GM10248 (cell line): ENCODE results near the gene SKAP1.

Experiments
- CTCF ChIA-PET: fragments of 300-600 bp; sonication (Branson Sonifier 250); formaldehyde crosslinking; extraction: SDS; loops from one replicate; lab custom pipeline; 2021; ENCODE audit warnings: antibody characterized with exemption; lab: Yijun Ruan, JAX
- POLR2A ChIA-PET: fragments of 350-650 bp; sonication (Branson Sonifier 250); formaldehyde crosslinking; extraction: SDS; loops from one replicate; lab custom pipeline; 2020; ENCODE audit warnings: antibody characterized with exemption; lab: Yijun Ruan, JAX
- DNase-seq: peaks from one replicate; pipeline ENCODE4 v3.0.0; 2012; ENCODE audit errors: extremely low spot score
- TF ChIP-seq, protein P1 (sequence below): IDR thresholded peaks from 2 replicates; pipeline ENCODE4 v1.5.1; 2012; ENCODE audit warnings: mild to moderate bottlenecking, low read depth; ENCODE audit errors: extremely low read depth, missing control alignments, control extremely low read depth

The SKAP1 gene

DNA sequence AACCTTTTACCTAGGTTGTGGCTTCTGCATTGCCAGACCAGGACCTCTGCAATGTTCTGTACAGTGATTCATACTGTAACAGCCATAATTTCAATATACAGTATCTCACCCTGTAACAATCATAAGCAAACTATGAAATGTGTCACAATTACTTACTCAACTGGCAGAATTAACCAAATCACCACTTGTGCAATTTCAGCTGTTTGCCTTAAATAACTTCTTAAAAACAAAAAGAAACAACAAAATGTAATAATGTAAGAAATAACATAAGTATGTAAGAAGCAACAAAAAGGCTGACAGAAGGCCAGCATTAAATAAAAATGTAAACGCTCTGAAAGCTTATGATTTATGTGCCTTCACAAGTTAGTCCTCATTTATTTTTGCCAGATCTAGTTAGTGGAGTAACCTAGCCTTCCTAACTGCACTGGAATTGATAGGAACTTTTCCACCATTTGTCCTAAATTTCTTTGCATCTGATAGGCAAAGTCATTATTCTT lies 96.9 kb downstream of the SKAP1 start:
- TF ChIP-seq, protein P1, sequence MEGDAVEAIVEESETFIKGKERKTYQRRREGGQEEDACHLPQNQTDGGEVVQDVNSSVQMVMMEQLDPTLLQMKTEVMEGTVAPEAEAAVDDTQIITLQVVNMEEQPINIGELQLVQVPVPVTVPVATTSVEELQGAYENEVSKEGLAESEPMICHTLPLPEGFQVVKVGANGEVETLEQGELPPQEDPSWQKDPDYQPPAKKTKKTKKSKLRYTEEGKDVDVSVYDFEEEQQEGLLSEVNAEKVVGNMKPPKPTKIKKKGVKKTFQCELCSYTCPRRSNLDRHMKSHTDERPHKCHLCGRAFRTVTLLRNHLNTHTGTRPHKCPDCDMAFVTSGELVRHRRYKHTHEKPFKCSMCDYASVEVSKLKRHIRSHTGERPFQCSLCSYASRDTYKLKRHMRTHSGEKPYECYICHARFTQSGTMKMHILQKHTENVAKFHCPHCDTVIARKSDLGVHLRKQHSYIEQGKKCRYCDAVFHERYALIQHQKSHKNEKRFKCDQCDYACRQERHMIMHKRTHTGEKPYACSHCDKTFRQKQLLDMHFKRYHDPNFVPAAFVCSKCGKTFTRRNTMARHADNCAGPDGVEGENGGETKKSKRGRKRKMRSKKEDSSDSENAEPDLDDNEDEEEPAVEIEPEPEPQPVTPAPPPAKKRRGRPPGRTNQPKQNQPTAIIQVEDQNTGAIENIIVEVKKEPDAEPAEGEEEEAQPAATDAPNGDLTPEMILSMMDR: no peak
- POLR2A ChIA-PET: no interaction called here
- DNase-seq: no peak
- CTCF ChIA-PET: interaction anchor here (0.8 to 6.1 kb wide), 13 partner anchors 9 to 285 kb away, joined by 3 to 54 read pairs (median 5); partner anchors contain the start of genes HOXB3 and HOXB5

DNA sequence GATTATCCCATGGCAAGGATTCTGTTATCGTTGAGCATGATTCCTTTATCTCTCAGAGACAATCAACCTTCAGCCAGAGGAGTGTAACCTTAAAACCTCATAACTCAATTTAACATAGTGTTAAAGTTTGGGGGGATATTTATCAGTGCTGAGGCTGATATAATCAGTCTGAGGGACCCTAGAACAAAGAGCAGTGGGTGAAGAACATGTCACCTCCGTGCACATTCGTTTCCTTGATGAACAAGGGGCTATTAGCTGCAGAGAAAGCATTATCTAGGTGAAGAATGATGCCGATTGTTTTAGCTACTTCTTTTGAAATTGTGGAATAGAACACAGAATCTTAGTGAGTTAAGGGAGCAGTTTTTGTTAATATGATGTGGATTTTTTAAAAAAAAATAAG lies 99.1 kb downstream of the SKAP1 start:
- TF ChIP-seq, protein P1: no peak
- no peak for DNase-seq
- ChIA-PET CTCF (interaction anchor here (0.6 to 2.6 kb wide), 6 partner anchors 21 to 263 kb away, joined by 3 to 8 read pairs (median 4); partner anchors contain the start of gene HOXB5), POLR2A (no interaction called here)

DNA sequence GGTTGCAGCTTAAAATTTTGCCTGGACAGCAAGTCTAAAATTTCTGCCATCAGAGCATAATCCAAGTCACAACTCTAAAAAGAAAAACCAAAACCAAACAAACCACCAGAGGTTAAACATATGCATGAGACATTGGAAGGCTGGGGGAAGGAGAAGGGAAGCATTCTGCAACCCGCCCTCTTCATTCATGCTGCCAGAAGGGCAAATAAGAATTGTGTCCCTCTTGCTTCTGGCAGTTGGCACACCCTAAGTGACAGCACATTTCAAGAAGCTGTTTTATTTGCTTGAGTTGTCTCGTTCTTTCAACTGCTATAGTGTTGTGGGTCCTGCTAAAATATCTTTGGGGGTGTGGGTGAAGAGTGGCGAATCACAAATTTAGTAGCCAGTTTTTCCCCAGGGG lies 99.6 kb downstream of the SKAP1 start:
- ChIA-PET POLR2A (no interaction called here), CTCF (interaction anchor here (0.6 to 2.6 kb wide), 6 partner anchors 22 to 263 kb away, joined by 3 to 8 read pairs (median 4); partner anchors contain the start of gene HOXB5)
- TF ChIP-seq, protein P1: no peak
- no peak for DNase-seq

DNA sequence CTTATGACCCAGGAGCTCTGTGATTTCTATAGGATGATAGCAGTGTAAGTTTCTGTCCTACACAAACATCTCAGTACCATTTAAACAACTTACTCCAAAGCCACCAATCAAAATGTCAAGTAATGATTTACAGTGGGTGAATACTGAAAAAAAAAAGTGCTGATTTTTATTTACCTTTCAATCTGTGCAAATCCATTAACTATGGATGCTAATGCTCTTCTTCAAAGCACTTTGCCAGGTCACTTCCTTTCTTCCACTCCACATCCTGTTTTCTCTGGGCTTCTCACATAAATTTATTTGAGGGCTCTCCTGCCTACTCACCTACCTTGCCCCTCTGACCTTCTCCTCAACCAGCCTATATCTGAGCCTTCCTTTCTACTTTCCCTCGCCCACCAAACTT lies 101.6 kb downstream of the SKAP1 start:
- TF ChIP-seq, protein P1: no peak
- no peak for DNase-seq
- POLR2A ChIA-PET: no interaction called here
- CTCF ChIA-PET: interaction anchor here (1.2 to 1.5 kb wide), 2 partner anchors 20 to 23 kb away, joined by 3 to 4 read pairs; no protein-coding TSS in a partner anchor

DNA sequence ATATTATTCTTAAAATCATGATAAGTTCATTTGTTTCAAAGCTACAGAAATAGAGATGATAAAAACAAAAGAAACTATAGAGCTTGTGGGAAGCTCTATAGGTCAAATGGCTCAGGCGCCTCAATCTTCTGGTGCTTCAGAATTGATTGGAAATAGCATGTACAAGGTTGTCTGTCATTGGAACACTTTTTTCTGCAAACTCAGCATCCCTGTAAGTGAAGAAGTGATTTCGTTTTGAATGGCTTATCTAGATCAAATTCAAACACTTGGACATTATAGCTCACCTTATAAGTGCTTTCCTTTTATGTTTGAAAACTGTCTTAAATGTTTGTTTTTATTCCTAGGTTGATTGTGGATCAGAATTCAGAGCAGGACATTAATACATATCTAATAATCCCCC lies 103.7 kb downstream of the SKAP1 start:
- ChIA-PET CTCF (interaction anchor here (0.8 to 7.0 kb wide), 7 partner anchors 8 to 269 kb away, joined by 3 to 54 read pairs (median 4); no protein-coding TSS in a partner anchor), POLR2A (interaction anchor here (0.7 kb wide), 2 partner anchors 24 to 226 kb away, joined by 6 read pairs; no protein-coding TSS in a partner anchor)
- DNase-seq: no peak
- TF ChIP-seq, protein P1: no peak

DNA sequence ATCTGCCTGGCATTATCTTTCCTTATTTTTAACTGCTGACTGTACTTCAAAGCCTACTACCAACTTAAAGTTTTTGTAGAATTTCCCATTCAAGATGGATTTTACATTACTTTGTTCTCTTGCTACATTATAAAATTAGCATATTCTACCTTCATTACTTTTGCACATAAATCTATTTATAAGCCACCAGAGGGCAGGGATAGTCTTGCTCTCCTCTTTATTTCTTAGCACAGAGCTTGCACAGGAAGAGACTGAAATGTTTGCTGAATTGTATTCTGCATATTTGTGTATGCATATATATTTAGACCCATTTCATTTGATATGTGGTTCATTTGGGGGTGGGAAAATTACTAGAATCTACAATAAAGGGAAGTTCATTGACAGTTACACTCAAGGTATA lies 108.0 kb downstream of the SKAP1 start:
- DNase-seq: no peak
- TF ChIP-seq, protein P1: no peak
- ChIA-PET CTCF (interaction anchor here (7.0 kb wide), 1 partner anchor 12 kb away, joined by 54 read pairs; no protein-coding TSS in a partner anchor), POLR2A (no interaction called here)
